GM21717 (cell line): Measurements from ENCODE around the gene APCS.

Source experiments
- ATAC-seq: cut with Tn5 transposase; IDR thresholded peaks from one replicate; pipeline ENCODE4 v1.9.1; 2021; ENCODE audit warnings: mild to moderate bottlenecking, moderate library complexity; ENCODE audit not compliant: unreplicated experiment

APCS gene

DNA sequence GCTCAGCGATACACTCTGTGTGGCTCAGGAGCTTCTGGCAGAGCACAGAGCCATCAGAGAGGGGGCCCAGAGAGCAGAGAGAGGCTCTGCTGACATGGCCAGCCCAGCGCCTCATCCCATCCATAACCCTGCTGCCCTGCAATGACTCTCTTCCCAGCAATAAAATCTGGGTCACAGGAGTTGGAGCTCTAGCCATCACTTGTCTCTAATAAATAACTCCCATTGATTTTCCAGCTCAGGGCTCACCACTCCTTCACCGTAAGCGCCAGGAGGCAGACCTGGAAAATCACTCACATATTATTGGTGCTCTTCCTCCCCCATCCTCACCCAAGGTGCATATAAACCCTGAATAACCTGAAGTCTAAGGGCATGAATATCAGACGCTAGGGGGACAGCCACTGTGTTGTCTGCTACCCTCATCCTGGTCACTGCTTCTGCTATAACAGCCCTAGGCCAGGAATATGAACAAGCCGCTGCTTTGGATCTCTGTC is at the start of gene APCS:
Gene APCS (plus strand): TSS at position 366 of the 491 bp plus-strand sequence. CDS start 96 bp downstream, at position 462.
- no peak for ATAC-seq

DNA sequence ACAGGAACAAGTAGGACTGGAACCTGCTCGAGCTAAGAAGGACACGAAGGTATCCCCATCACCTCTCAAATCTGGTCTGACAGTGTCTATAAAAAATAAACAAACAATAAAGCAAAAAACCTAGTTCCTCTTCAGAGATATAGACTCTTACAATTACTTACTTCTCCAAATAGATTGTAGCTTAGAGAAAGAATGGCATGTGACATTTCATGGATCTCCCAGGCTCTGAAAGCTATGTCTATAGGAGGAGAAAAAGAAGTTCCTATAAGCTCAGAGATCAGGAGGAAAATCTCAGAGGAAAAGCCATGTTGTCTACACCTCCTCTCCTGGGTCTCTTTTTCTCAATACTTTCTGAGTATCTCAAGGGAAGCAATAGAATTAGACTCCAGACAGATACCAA is 39.5 kb upstream of the APCS start:
- no peak for ATAC-seq

DNA sequence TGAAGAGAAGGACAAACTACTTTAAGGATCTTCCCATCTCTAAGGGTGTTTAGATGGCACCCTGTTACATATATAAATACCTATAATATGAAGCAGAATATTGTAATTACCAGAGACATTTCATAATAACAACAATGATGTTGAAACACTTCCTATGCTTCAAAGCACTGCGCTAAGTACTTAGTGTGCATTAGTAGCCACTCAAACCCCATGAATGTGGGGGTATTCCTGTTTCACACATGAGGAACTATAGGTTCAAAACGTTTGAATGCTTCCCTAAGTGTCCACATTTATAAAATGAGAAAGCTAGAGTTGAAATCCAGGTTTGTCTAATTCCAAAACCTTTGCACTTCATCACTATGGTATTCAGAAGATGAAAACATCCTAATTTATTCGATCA is 33.4 kb upstream of the APCS start:
- ATAC-seq = no peak

DNA sequence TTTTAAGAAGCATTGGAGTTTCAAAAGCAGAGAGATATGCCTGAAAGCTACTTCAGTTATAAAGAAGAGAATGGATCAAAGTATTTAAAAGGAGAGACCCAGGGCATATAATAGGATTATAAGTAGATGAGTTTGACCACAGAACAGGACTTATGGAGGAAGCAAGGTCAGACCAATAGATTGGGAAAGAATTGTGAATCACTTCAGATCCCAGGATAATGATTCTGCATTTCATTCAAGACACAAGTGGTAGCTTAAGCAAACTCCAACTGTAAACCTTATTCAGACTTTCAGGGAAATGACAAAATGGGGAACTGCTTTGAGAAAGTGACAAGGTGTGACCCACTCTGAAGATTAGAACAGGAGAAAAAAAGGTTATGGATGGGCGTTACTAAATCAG is 32.9 kb upstream of the APCS start:
- ATAC-seq = no peak

DNA sequence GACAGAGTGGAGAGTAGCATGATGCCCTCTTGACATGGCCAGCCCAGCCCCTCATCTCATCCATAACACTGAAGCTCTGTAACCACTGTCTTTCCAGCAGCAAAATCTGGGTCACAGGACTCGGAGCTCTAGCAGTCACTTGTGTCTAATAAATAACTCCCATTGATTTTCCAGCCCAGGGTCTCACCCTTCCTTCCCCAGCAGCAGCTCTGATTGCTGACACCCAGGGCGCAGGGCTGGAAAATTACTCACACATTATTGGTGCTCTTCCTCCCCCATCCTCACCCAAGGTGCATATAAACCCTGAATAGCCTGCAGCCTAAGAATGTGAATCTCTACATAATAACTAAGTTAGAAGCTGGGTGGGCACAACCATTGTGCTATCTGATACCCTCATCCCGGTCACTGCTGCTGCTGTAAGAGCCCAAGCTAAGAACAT is 30.7 kb upstream of the APCS start:
- no peak for ATAC-seq

- ATAC-seq = no peak
These were observed 27.0 kb upstream of the APCS start for GRCh38 chr1:159560599-159560998.

GRCh38 chr1:159561497-159561896 is 26.1 kb upstream of the APCS start:
- no peak for ATAC-seq

- no peak for ATAC-seq
These were observed 24.9 kb upstream of the APCS start for GRCh38 chr1:159562680-159563079.

DNA sequence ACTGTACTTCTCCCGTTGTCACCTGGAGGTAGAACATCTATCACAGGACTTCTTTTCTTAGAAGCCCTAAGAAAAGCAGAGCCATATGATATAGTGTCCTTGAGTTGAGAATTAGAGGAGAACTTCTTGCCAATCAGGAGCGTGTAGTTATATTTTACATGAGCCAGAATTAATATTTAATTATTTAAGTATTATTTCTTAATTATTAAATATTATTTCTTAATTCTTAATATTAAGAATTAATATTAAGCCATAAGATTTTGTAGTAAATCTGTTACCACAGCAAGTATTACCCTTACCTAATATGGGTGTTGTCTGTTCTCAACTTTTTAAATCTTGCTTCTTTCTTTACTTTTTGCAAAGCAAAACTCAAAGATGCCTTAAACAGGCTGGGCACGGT is 10.2 kb upstream of the APCS start:
- no peak for ATAC-seq

GRCh38 chr1:159580340-159580739 is 7.3 kb upstream of the APCS start:
- no peak for ATAC-seq

DNA sequence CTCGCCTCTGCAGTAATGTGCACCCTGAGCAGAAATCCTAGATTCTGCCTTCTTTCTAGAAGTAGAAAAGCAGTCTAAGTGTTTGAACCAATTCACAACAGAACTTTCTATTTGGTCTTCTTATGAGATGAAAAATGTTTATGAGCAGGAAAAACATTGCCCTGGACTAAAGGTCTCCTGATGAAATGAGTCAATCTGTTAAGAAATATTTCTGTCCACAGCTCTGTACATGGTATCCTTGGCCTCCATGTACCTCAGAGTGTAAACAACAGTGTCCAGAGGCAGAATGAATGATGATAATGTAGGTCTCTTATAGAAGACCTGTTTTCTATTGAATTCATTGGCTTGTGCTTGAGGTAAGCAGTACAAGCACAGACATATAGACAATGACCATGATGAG is 6.2 kb upstream of the APCS start:
- ATAC-seq = no peak

DNA sequence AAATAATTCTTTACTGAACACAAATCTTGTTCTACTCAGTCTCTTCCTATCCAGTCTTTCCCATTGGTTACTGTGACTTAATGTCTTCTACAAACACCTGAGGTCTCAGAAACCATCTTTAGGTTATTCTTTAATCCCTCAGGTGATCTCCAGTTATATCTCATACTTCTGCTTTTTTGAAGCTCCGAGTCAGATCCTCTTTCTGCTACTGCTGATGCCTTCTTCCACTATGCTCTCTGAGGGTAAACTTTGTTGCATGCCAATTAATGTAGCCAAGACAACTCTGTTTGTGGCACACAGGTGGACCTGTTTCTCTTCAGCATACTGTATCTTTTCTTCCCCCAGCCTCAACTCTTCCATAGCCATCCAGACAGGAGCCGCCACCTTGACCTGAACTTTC is 3.1 kb upstream of the APCS start:
- no peak for ATAC-seq

GRCh38 chr1:159591981-159592380 is 4.4 kb downstream of the APCS start:
- no peak for ATAC-seq

DNA sequence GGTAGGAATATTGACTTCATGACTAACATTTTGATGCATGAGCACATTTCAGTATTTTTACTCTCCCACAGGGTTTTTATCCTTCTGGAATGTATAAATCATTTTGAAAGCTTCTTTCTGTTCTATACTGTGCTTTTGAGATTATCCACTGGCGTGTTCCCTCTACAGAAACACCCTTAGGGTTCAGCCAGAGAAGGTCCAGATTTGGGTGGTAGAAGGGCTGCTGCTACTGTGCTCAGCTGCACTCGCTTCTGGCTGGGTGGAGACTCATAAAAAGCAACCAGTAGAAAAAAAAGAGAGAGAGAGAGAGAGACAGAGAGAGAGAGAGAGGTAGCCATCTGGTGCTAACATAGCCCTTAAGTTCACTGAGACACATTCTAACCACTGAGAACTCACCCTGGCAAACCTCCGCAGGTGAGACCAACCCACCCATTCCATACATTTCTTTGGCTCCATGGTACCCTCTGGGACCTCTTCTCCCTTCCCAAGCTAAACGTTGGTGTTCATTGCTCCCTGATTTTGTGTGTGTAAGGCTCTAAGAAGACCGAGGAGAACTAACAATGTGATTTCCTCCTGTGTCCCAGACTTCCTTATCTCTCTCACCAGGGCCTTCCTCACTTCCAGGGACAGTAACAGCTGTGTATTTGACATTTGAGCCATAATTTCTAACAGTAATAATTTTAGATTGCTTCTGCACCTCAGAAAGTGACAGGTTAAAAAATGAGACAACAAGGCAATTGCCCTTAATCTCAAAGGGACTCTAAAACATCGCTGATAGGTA is 7.2 kb downstream of the APCS start:
- no peak for ATAC-seq

DNA sequence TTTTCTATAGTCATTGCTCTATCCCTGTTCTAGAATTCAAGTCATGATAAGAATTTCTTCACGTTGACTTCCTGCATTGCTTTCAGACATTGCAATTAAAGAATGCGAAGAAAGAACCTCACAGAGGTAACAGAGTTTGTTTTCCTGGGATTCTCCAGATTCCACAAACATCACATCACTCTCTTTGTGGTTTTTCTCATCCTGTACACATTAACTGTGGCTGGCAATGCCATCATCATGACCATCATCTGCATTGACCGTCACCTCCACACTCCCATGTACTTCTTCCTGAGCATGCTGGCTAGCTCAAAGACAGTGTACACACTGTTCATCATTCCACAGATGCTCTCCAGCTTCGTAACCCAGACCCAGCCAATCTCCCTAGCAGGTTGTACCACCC is 10.6 kb downstream of the APCS start:
- no peak for ATAC-seq

- ATAC-seq = no peak
These were observed 13.3 kb downstream of the APCS start for GRCh38 chr1:159600894-159601293.

GRCh38 chr1:159602501-159602999 is 14.9 kb downstream of the APCS start:
- no peak for ATAC-seq

GRCh38 chr1:159612211-159612885 is 24.7 kb downstream of the APCS start:
- ATAC-seq = no peak

- ATAC-seq = no peak
These were observed 45.3 kb downstream of the APCS start for GRCh38 chr1:159632922-159633321.
